Endothelial cell (in vitro differentiated cells): Measurements from ENCODE around the gene NMNAT3. TPM values are rescaled to one million over a fixed set of nuclear protein-coding genes. Genes with fewer than 3 reads are reported as not detected.

Experiments used
- DNase-seq: peaks from one replicate; pipeline ENCODE4 v3.0.0; 2021; ENCODE audit warnings: low spot score
- H3K27ac Mint-ChIP-seq: one replicate; pipeline ENCODE4 v1.8.0; 2021; ENCODE audit warnings: mixed read lengths, inconsistent platforms; ENCODE audit not compliant: unreplicated experiment
- H3K27me3 Mint-ChIP-seq: one replicate; pipeline ENCODE4 v1.8.0; 2021; ENCODE audit warnings: mild to moderate bottlenecking, moderate library complexity, mixed read lengths, inconsistent platforms; ENCODE audit not compliant: unreplicated experiment
- H3K36me3 Mint-ChIP-seq: one replicate; pipeline ENCODE4 v1.8.0; 2021; ENCODE audit warnings: mild to moderate bottlenecking, low read depth, mixed read lengths, inconsistent platforms; ENCODE audit not compliant: unreplicated experiment
- H3K4me1 Mint-ChIP-seq: one replicate; pipeline ENCODE4 v1.8.0; 2021; ENCODE audit warnings: mild to moderate bottlenecking, mixed read lengths, inconsistent platforms; ENCODE audit not compliant: unreplicated experiment
- H3K4me3 Mint-ChIP-seq: one replicate; pipeline ENCODE4 v1.8.0; 2021; ENCODE audit warnings: mild to moderate bottlenecking, mixed read lengths, inconsistent platforms; ENCODE audit not compliant: unreplicated experiment
- H3K9me3 Mint-ChIP-seq: one replicate; pipeline ENCODE4 v1.8.0; 2021; ENCODE audit warnings: mixed read lengths, inconsistent platforms; ENCODE audit not compliant: unreplicated experiment
- CTCF ChIP-seq: fragments of 200-600 bp; sonication (generic); IDR thresholded peaks from one replicate; pipeline ENCODE4 v1.5.0; 2021; ENCODE audit warnings: antibody characterized with exemption; ENCODE audit not compliant: unreplicated experiment
- total RNA-seq: library from RNA; stranded (reverse); fragmentation: NEBNext Ultra II Directional; extraction: Animal tissue kit (Norgen Biotek cat#: 25700); gene quantifications from one replicate; pipeline ENCODE4 v1.2.1, GENCODE V29; 2021; ENCODE audit not compliant: unreplicated experiment

Gene NMNAT3
- total RNA-seq, 1 donor from 2014 or later, result 0.62 TPM

- H3K9me3 Mint-ChIP-seq, result no peaks in the 10 kb centered on the region
- peaks cover 2% of the 10 kb centered on the region for H3K4me1 Mint-ChIP-seq
- TF ChIP-seq CTCF, result no peak
- no peak overlapping the region for H3K4me3 Mint-ChIP-seq
- no peaks in the 10 kb centered on the region for H3K36me3 Mint-ChIP-seq
- H3K27me3 Mint-ChIP-seq, result peaks cover 2% of the 10 kb centered on the region
- no peak overlapping the region for H3K27ac Mint-ChIP-seq
- DNase-seq, result no peak
Measured at GRCh38 chr3:139654637-139655365, 23.0 kb downstream of the NMNAT3 start.

- no peaks in the 10 kb centered on the region for H3K36me3 Mint-ChIP-seq
- H3K27ac Mint-ChIP-seq, result no peak overlapping the region
- H3K4me1 Mint-ChIP-seq, result peaks cover 2% of the 10 kb centered on the region
- TF ChIP-seq CTCF, result no peak
- no peak for DNase-seq
- peaks cover 2% of the 10 kb centered on the region for H3K27me3 Mint-ChIP-seq
- H3K9me3 Mint-ChIP-seq, result no peaks in the 10 kb centered on the region
- no peak overlapping the region for H3K4me3 Mint-ChIP-seq
Measured at GRCh38 chr3:139653582-139653981, 24.2 kb downstream of the NMNAT3 start.

GRCh38 chr3:139652561-139652960, 25.2 kb downstream of the NMNAT3 start:
- TF ChIP-seq CTCF, result no peak
- no peak for DNase-seq
- no peak overlapping the region for H3K27ac Mint-ChIP-seq
- no peaks in the 10 kb centered on the region for H3K36me3 Mint-ChIP-seq
- no peak overlapping the region for H3K4me3 Mint-ChIP-seq
- H3K27me3 Mint-ChIP-seq, result peaks cover 2% of the 10 kb centered on the region
- peaks cover 2% of the 10 kb centered on the region for H3K4me1 Mint-ChIP-seq
- H3K9me3 Mint-ChIP-seq, result no peaks in the 10 kb centered on the region

- TF ChIP-seq CTCF, result no peak
- Mint-ChIP-seq H3K4me1 (peaks cover 3% of the 10 kb centered on the region), H3K36me3 (no peaks in the 10 kb centered on the region), H3K4me3 (no peak overlapping the region), H3K27me3 (no peaks in the 10 kb centered on the region), H3K9me3 (no peaks in the 10 kb centered on the region), H3K27ac (no peak overlapping the region)
- DNase-seq, result no peak
Measured at GRCh38 chr3:139647866-139648435, 29.8 kb downstream of the NMNAT3 start.

GRCh38 chr3:139646512-139646911, 31.3 kb downstream of the NMNAT3 start:
- H3K9me3 Mint-ChIP-seq, result no peaks in the 10 kb centered on the region

More at GRCh38 chr3:139646512-139646911, 31.3 kb downstream of the NMNAT3 start:
- H3K4me3 Mint-ChIP-seq, result no peak overlapping the region
- no peak for DNase-seq
- H3K4me1 Mint-ChIP-seq, result peaks cover 6% of the 10 kb centered on the region
- no peak for TF ChIP-seq CTCF
- no peak overlapping the region for H3K27ac Mint-ChIP-seq
- no peaks in the 10 kb centered on the region for H3K36me3 Mint-ChIP-seq
- H3K27me3 Mint-ChIP-seq, result no peaks in the 10 kb centered on the region
